ENCODE data around the gene SRI.

SRI gene

GRCh38 chr7:88254721-88255424, 35.0 kb upstream of the SRI start:
- ATAC-seq (ENCODE audit: insufficient read depth, low read depth) (no peak), DNase-seq (no peak)
- H4K20me1 ChIP-seq (ENCODE audit: insufficient read depth, low read length), result no peaks in the 10 kb centered on the region
- H3K79me2 ChIP-seq (ENCODE audit: insufficient read depth, low read length), result no peaks in the 10 kb centered on the region
- H3K4me2 ChIP-seq (ENCODE audit: insufficient read depth, low read length), result no peak overlapping the region
- no peak overlapping the region for H3K9ac ChIP-seq (ENCODE audit: low read depth, low read length)
- H3K27me3 ChIP-seq (ENCODE audit: insufficient read depth, low read length, poor library complexity), result no peaks in the 10 kb centered on the region
- no peak overlapping the region for H3K27ac ChIP-seq (ENCODE audit: low read length)
- H3K9me3 ChIP-seq (ENCODE audit: insufficient read depth, low read length, severe bottlenecking), result peaks cover 5% of the 10 kb centered on the region
- TF ChIP-seq EZH2 (IDR thresholded peaks at IDR 0.05; ENCODE audit: borderline replicate concordance, low read depth, low read length, severe bottlenecking), result no peak
- TF ChIP-seq CTCF (IDR thresholded peaks at IDR 0.05; ENCODE audit: borderline replicate concordance, extremely low read depth, low read length, poor library complexity, severe bottlenecking), result no peak
- no peak overlapping the region for H3K4me3 ChIP-seq (ENCODE audit: low read depth in 1 of 2, low read length in 2 of 2)
- no peak overlapping the region for H2AFZ ChIP-seq (ENCODE audit: low read depth, low read length)
- H3K4me1 ChIP-seq (ENCODE audit: insufficient read depth, low read length), result no peaks in the 10 kb centered on the region
- no peaks in the 10 kb centered on the region for H3K36me3 ChIP-seq (ENCODE audit: insufficient read depth, low read length)

- H3K9me3 ChIP-seq (ENCODE audit: insufficient read depth, low read length, severe bottlenecking), result peaks cover 5% of the 10 kb centered on the region
- no peak overlapping the region for H2AFZ ChIP-seq (ENCODE audit: low read depth, low read length)
- no peak overlapping the region for H3K4me3 ChIP-seq (ENCODE audit: low read depth in 1 of 2, low read length in 2 of 2)
- ATAC-seq (ENCODE audit: insufficient read depth, low read depth) (no peak), DNase-seq (no peak)
- H3K27me3 ChIP-seq (ENCODE audit: insufficient read depth, low read length, poor library complexity), result no peaks in the 10 kb centered on the region
- no peaks in the 10 kb centered on the region for H3K79me2 ChIP-seq (ENCODE audit: insufficient read depth, low read length)
- no peaks in the 10 kb centered on the region for H3K36me3 ChIP-seq (ENCODE audit: insufficient read depth, low read length)
- no peak overlapping the region for H3K27ac ChIP-seq (ENCODE audit: low read length)
- TF ChIP-seq CTCF (IDR thresholded peaks at IDR 0.05; ENCODE audit: borderline replicate concordance, extremely low read depth, low read length, poor library complexity, severe bottlenecking), result no peak
- no peak for TF ChIP-seq EZH2 (IDR thresholded peaks at IDR 0.05; ENCODE audit: borderline replicate concordance, low read depth, low read length, severe bottlenecking)
- H3K4me2 ChIP-seq (ENCODE audit: insufficient read depth, low read length), result no peak overlapping the region
- H4K20me1 ChIP-seq (ENCODE audit: insufficient read depth, low read length), result no peaks in the 10 kb centered on the region
- H3K9ac ChIP-seq (ENCODE audit: low read depth, low read length), result no peak overlapping the region
- no peaks in the 10 kb centered on the region for H3K4me1 ChIP-seq (ENCODE audit: insufficient read depth, low read length)
Measured at GRCh38 chr7:88253640-88254039, 33.8 kb upstream of the SRI start.

DNA sequence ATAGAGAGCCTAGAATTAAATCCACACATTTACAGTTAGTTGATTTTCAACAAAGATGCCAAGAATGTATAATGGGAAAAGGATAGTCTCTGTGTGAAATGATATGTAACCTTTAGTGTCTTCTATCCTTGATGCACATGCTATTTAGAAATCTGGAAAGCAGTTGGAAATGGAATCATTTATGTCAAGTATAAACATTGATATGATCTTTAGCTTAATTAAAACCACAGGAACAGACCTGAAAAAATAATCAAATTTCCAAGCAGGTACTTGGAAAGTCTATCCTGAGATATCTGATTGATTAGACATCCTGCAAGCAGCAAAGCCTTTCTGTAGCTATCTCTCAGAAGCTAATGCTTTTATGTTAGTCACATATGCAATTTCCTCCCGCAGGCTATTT, 24.4 kb upstream of the SRI start:
- Histone ChIP-seq H3K4me3 (ENCODE audit: low read depth in 1 of 2, low read length in 2 of 2) (no peak overlapping the region), H3K36me3 (ENCODE audit: insufficient read depth, low read length) (no peaks in the 10 kb centered on the region), H4K20me1 (ENCODE audit: insufficient read depth, low read length) (no peaks in the 10 kb centered on the region), H3K79me2 (ENCODE audit: insufficient read depth, low read length) (no peaks in the 10 kb centered on the region), H3K27me3 (ENCODE audit: insufficient read depth, low read length, poor library complexity) (no peaks in the 10 kb centered on the region), H3K4me1 (ENCODE audit: insufficient read depth, low read length) (no peaks in the 10 kb centered on the region), H3K9me3 (ENCODE audit: insufficient read depth, low read length, severe bottlenecking) (no peaks in the 10 kb centered on the region), H3K9ac (ENCODE audit: low read depth, low read length) (no peak overlapping the region), H3K27ac (ENCODE audit: low read length) (no peak overlapping the region), H2AFZ (ENCODE audit: low read depth, low read length) (no peak overlapping the region), H3K4me2 (ENCODE audit: insufficient read depth, low read length) (no peak overlapping the region)
- TF ChIP-seq EZH2 (IDR thresholded peaks at IDR 0.05; ENCODE audit: borderline replicate concordance, low read depth, low read length, severe bottlenecking) (no peak), CTCF (IDR thresholded peaks at IDR 0.05; ENCODE audit: borderline replicate concordance, extremely low read depth, low read length, poor library complexity, severe bottlenecking) (no peak)
- ATAC-seq (ENCODE audit: insufficient read depth, low read depth), result no peak
- DNase-seq, result no peak
